ENCODE results near the gene RPLP1. TPM values are rescaled to one million over a fixed set of nuclear protein-coding genes. Genes with fewer than 3 reads are reported as not detected.

RPLP1 gene
- polyA plus RNA-seq, 1 donor (not counting 4 experiments of a cell fraction or from before 2014, with no cell fraction given) = 755 TPM

DNA sequence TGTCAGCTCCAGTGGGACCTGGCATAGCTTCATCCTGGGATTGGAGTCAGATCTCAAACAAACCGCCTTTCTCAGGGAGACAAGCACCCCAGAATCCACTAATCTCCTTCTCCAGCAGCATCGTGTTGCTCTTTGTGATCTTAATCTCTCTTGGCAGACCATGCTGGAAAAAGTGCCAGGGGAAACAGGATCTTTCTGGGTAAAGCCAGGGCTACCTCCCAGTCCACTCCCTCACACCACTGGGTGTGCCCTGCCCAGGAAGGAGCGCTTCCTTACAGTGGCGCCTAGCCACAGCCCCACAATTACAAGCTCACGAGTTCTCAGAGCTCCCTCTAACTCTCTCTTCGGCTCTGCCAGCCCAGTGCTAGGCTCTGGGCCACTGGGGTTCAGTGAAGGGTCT lies 32.2 kb downstream of the RPLP1 start:
- no peak for TF ChIP-seq EZH2 (IDR thresholded peaks at IDR 0.05; ENCODE audit: low read length)
- TF ChIP-seq, protein P1, sequence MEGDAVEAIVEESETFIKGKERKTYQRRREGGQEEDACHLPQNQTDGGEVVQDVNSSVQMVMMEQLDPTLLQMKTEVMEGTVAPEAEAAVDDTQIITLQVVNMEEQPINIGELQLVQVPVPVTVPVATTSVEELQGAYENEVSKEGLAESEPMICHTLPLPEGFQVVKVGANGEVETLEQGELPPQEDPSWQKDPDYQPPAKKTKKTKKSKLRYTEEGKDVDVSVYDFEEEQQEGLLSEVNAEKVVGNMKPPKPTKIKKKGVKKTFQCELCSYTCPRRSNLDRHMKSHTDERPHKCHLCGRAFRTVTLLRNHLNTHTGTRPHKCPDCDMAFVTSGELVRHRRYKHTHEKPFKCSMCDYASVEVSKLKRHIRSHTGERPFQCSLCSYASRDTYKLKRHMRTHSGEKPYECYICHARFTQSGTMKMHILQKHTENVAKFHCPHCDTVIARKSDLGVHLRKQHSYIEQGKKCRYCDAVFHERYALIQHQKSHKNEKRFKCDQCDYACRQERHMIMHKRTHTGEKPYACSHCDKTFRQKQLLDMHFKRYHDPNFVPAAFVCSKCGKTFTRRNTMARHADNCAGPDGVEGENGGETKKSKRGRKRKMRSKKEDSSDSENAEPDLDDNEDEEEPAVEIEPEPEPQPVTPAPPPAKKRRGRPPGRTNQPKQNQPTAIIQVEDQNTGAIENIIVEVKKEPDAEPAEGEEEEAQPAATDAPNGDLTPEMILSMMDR (optimal IDR thresholded peaks at IDR 0.05 in 1 of 3, IDR thresholded peaks at IDR 0.05 in 1 of 3, conservative IDR thresholded peaks at IDR 0.05 in 1 of 3; ENCODE audit: extremely low read depth in 1 of 3, insufficient read depth in 2 of 3, low read length in 3 of 3) = no peak
- no peak overlapping the region for H3K4me2 ChIP-seq (ENCODE audit: control insufficient read depth, extremely low read depth, insufficient read depth, low read depth, low read length)
- H3K9ac ChIP-seq (ENCODE audit: control insufficient read depth, extremely low read depth, insufficient read depth, low read length) = no peak overlapping the region
- no peak overlapping the region for H3K27ac ChIP-seq (ENCODE audit: control insufficient read depth, insufficient read depth, low read length)
- H3K4me1 ChIP-seq (ENCODE audit: control insufficient read depth, extremely low read depth, insufficient read depth, low read length) = no peaks in the 10 kb centered on the region
- no peaks in the 10 kb centered on the region for H3K36me3 ChIP-seq (ENCODE audit: control insufficient read depth in 2 of 2, extremely low read depth in 1 of 2, insufficient read depth in 2 of 2, low read length in 2 of 2)
- H3K9me3 ChIP-seq (ENCODE audit: control insufficient read depth, low read depth, low read length) = no peaks in the 10 kb centered on the region
- H4K20me1 ChIP-seq (ENCODE audit: control insufficient read depth, extremely low read depth, insufficient read depth, low read length) = no peaks in the 10 kb centered on the region
- peaks cover 10% of the 10 kb centered on the region for H3K27me3 ChIP-seq (ENCODE audit: control insufficient read depth, extremely low read depth, insufficient read depth, low read length)
- no peak for FAIRE-seq
- H3K4me3 ChIP-seq (ENCODE audit: control insufficient read depth in 2 of 3, extremely low read depth in 1 of 3, insufficient read depth in 2 of 3, low read depth in 1 of 3, low read length in 3 of 3) = no peak overlapping the region
- dilution Hi-C loops (cut with MboI; ENCODE audit: extremely low pct_ligation_motif_present, low sequenced_read_pairs) = no loop called here
- H2AFZ ChIP-seq (ENCODE audit: control insufficient read depth, low read length) = no peak overlapping the region
- no peaks in the 10 kb centered on the region for H3K9me1 ChIP-seq (ENCODE audit: control insufficient read depth, extremely low read depth, insufficient read depth, low read length)
- DNase-seq (ENCODE audit: low read depth, low spot score) = no peak
- no peaks in the 10 kb centered on the region for H3K79me2 ChIP-seq (ENCODE audit: control insufficient read depth, insufficient read depth, low read length)

DNA sequence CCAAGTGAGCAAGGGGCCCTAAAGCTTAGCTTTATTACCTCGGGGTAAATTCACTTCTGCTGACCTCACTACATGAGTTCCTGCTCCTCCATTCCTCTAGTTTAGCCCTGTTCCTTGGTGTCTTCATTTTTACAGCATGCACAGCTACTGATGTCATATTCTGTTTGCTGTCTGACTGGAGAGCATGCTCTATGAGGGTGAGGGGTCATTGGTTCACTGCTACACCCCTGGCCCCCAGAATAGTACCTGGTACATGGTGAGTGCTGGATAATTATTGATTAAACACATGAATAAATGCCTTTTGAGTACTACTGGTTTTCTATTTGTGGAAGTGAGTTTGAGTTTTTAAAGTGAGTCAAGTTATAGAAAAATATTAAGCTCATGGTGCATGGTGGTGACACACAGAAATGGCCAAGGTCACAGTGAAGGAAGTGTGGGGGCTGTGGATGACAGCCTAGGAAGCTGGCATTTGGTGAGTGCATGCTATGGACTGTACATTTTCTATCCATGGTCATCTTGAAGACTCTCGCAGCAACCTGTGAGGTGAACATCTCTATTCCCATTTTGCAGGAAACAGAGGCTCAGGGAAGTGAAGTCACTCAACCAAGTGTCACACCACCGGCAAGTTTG lies 34.0 kb downstream of the RPLP1 start:
- H3K4me2 ChIP-seq (ENCODE audit: control insufficient read depth, extremely low read depth, insufficient read depth, low read depth, low read length) = no peak overlapping the region
- DNase-seq (ENCODE audit: low read depth, low spot score) (no peak), FAIRE-seq (no peak)
- H3K4me3 ChIP-seq (ENCODE audit: control insufficient read depth in 2 of 3, extremely low read depth in 1 of 3, insufficient read depth in 2 of 3, low read depth in 1 of 3, low read length in 3 of 3) = no peak overlapping the region
- no peaks in the 10 kb centered on the region for H3K4me1 ChIP-seq (ENCODE audit: control insufficient read depth, extremely low read depth, insufficient read depth, low read length)
- dilution Hi-C loops (cut with MboI; ENCODE audit: extremely low pct_ligation_motif_present, low sequenced_read_pairs) = no loop called here
- peaks cover 26% of the 10 kb centered on the region for H3K27me3 ChIP-seq (ENCODE audit: control insufficient read depth, extremely low read depth, insufficient read depth, low read length)
- H3K9me3 ChIP-seq (ENCODE audit: control insufficient read depth, low read depth, low read length) = no peaks in the 10 kb centered on the region
- no peak overlapping the region for H3K27ac ChIP-seq (ENCODE audit: control insufficient read depth, insufficient read depth, low read length)
- H3K79me2 ChIP-seq (ENCODE audit: control insufficient read depth, insufficient read depth, low read length) = no peaks in the 10 kb centered on the region
- no peak overlapping the region for H2AFZ ChIP-seq (ENCODE audit: control insufficient read depth, low read length)
- H4K20me1 ChIP-seq (ENCODE audit: control insufficient read depth, extremely low read depth, insufficient read depth, low read length) = no peaks in the 10 kb centered on the region
- no peaks in the 10 kb centered on the region for H3K9me1 ChIP-seq (ENCODE audit: control insufficient read depth, extremely low read depth, insufficient read depth, low read length)
- no peaks in the 10 kb centered on the region for H3K36me3 ChIP-seq (ENCODE audit: control insufficient read depth in 2 of 2, extremely low read depth in 1 of 2, insufficient read depth in 2 of 2, low read length in 2 of 2)
- H3K9ac ChIP-seq (ENCODE audit: control insufficient read depth, extremely low read depth, insufficient read depth, low read length) = no peak overlapping the region
- TF ChIP-seq, protein P1 (optimal IDR thresholded peaks at IDR 0.05 in 1 of 3, IDR thresholded peaks at IDR 0.05 in 1 of 3, conservative IDR thresholded peaks at IDR 0.05 in 1 of 3; ENCODE audit: extremely low read depth in 1 of 3, insufficient read depth in 2 of 3, low read length in 3 of 3) = no peak
- TF ChIP-seq EZH2 (IDR thresholded peaks at IDR 0.05; ENCODE audit: low read length) = no peak
